Gastrocnemius medialis (tissue), 4 donors: Measurements from ENCODE around the gene BCL7C. TPM values are rescaled to one million over a fixed set of nuclear protein-coding genes. Genes with fewer than 3 reads are reported as not detected.
A peak's percentile ranks its signal among the peaks of the same experiment; 100 is the strongest.

ENCODE experiments used
- ATAC-seq, 2 donors: fragments of 150-250 bp; one replicate each; pipeline ENCODE4 v1.9.1; 2016
- DNase-seq, 2 donors: peaks; one replicate each; pipeline ENCODE4 v3.0.0-alpha.2; 2019
- H3K27ac ChIP-seq, 4 donors: fragments of 200-600 bp; sonication (generic); 1 replicate in 1 of 4; 2 replicates in 3 of 4; pipeline ENCODE4 v1.5.1; 2016 to 2018; ENCODE audit warnings: mild to moderate bottlenecking in 2 of 4, moderate library complexity in 1 of 4
- H3K27me3 ChIP-seq, 3 donors: fragments of 200-600 bp; sonication (generic) in 2 of 3; 1 replicate in 1 of 3; 2 replicates in 2 of 3; pipeline versions ENCODE4 v1.5.1 to v1.6.0; 2016 to 2019; ENCODE audit warnings: mild to moderate bottlenecking in 1 of 3, moderate library complexity in 1 of 3
- H3K36me3 ChIP-seq, 2 donors: fragments of 200-600 bp; sonication (generic) in 1 of 2; one replicate each; pipeline ENCODE4 v1.5.1; 2017 to 2018
- H3K4me1 ChIP-seq, 2 donors: fragments of 200-600 bp; sonication (generic) in 1 of 2; one replicate each; pipeline ENCODE4 v1.5.1; 2016 to 2017; ENCODE audit warnings: mild to moderate bottlenecking in 2 of 2
- H3K4me3 ChIP-seq, 4 donors: fragments of 200-600 bp; sonication (generic) in 3 of 4; 1 replicate in 1 of 4; 2 replicates in 3 of 4; pipeline ENCODE4 v1.5.1; 2016 to 2019; ENCODE audit warnings: mild to moderate bottlenecking in 2 of 4
- H3K9me3 ChIP-seq, 3 donors: fragments of 200-600 bp; sonication (generic) in 2 of 3; 1 replicate in 1 of 3; 2 replicates in 2 of 3; pipeline ENCODE4 v1.5.1; 2016 to 2019
- POLR2A ChIP-seq, 2 donors: fragments of 450-650 bp; IDR thresholded peaks; one replicate each; pipeline ENCODE4 v1.6.1; 2017; ENCODE audit warnings: antibody characterized with exemption in 2 of 2, mild to moderate bottlenecking in 2 of 2, moderate library complexity in 2 of 2
- in situ Hi-C, 4 donors: fragments of 200-750 bp; cut with MboI; loops; one replicate each; pipeline versions ENCODE4 v1.15.0 to v1.8.0; 2017; ENCODE audit warnings: low sequenced_read_pairs in 4 of 4
- intact Hi-C: fragments of 100-400 bp; cut with DNase I; formaldehyde crosslinking; loops from one replicate; pipeline ENCODE4 v1.15.1; 2023; ENCODE audit warnings: low total_unique reads
- total RNA-seq, 4 donors: library from RNA; depleted of rRNA; stranded (reverse); fragments of >200 nt; gene quantifications; one replicate each; pipeline versions ENCODE4 v1.1.0 to v1.2.3, GENCODE V29; 2016
- TF ChIP-seq, protein P1 (sequence below), 5 experiments: fragments of 450-650 bp in 3 of 5; fragments of 200-600 bp in 2 of 5; sonication (generic) in 2 of 5; IDR thresholded peaks in 4 of 5; conservative IDR thresholded peaks in 1 of 5; 1 replicate in 4 of 5; 2 replicates in 1 of 5; pipeline ENCODE4 v1.5.1; 2016 to 2019; ENCODE audit warnings: antibody characterized with exemption in 5 of 5, mild to moderate bottlenecking in 3 of 5, moderate library complexity in 3 of 5

The BCL7C gene
- total RNA-seq, 4 donors from 2014 or later, result 16.4 to 24.5 (median 22.3) TPM

DNA sequence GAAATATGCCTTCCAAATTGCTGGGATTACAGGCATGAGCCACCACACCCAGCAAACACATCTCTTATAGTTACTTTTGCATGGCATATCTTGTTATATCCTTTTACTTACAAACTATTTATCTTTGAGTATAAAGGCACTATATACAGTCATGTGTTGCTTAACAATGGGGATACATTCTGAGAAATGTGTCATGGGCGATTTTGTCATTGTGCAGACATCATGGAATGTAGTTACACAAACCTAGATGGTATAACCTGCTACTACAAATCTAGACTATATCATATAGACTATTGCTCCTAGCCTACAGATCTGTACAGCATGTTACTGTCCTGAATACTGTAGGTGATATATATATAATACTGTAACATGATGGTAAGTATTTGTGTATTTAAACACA lies 43.6 kb downstream of the BCL7C start:
- no peak for TF ChIP-seq POLR2A (IDR thresholded peaks at IDR 0.05)
- TF ChIP-seq, protein P1, sequence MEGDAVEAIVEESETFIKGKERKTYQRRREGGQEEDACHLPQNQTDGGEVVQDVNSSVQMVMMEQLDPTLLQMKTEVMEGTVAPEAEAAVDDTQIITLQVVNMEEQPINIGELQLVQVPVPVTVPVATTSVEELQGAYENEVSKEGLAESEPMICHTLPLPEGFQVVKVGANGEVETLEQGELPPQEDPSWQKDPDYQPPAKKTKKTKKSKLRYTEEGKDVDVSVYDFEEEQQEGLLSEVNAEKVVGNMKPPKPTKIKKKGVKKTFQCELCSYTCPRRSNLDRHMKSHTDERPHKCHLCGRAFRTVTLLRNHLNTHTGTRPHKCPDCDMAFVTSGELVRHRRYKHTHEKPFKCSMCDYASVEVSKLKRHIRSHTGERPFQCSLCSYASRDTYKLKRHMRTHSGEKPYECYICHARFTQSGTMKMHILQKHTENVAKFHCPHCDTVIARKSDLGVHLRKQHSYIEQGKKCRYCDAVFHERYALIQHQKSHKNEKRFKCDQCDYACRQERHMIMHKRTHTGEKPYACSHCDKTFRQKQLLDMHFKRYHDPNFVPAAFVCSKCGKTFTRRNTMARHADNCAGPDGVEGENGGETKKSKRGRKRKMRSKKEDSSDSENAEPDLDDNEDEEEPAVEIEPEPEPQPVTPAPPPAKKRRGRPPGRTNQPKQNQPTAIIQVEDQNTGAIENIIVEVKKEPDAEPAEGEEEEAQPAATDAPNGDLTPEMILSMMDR (IDR thresholded peaks at IDR 0.05 in 4 of 5, conservative IDR thresholded peaks at IDR 0.05 in 1 of 5), result no peak

DNA sequence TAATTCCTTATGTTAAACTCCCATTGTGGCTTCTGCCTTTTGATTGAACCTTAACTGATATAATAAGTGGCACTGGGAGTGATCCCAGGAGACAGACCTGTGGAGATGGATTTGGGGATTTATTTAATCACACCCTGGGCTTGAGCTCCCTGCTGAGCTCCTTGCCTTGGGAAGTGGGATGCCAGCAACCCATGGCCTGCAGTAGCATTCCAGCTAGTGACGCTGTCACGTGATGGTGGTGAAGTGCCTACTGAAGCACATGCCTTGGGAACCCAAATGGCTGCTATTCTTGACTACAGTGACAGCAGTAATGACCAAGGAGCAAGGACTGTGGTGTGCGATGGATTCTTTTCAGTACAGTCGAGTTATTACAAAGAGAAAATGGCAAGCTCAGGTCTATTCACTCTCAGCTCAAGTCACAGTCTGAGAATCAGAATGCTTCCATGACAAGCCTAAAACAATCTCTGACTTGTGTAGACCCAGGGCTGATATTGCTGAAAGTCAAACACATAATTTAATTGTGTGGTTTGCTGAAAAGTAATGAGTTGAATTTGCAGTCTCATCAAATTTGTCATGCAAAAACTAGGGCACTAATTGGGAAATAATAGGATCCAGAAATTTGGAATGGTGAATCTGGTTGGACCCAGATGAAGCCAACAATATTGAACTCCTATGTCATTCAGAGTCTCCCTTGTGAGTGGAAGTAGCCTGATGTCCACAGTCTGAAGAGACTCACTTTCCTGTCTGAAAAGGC lies 47.1 kb downstream of the BCL7C start:
- H3K27me3 ChIP-seq, result no peaks in the 10 kb centered on the region
- in situ Hi-C loops, result loop anchor here in 3 of 4 donors (5.0 to 25.0 kb wide), 3 partner anchors 60 to 1015 kb away; partner anchors contain the start of gene ZNF267 (in 2 of the 3)
- H3K4me3 ChIP-seq, result no peak overlapping the region
- intact Hi-C loops, result loop anchor here (10.0 kb wide), 1 partner anchor 1018 kb away; no protein-coding TSS in a partner anchor
- TF ChIP-seq POLR2A (IDR thresholded peaks at IDR 0.05), result no peak
- TF ChIP-seq, protein P1 (IDR thresholded peaks at IDR 0.05 in 4 of 5, conservative IDR thresholded peaks at IDR 0.05 in 1 of 5), result no peak
- no peaks in the 10 kb centered on the region for H3K9me3 ChIP-seq
- ATAC-seq (no peak), DNase-seq (no peak)
- H3K36me3 ChIP-seq, result no peaks in the 10 kb centered on the region
- peaks cover 6 to 13% of the 10 kb centered on the region in 2 donors for H3K4me1 ChIP-seq
- H3K27ac ChIP-seq, result no peak overlapping the region

More for the DNA sequence above, 43.6 kb downstream of the BCL7C start:
- H3K9me3 ChIP-seq, result no peaks in the 10 kb centered on the region
- in situ Hi-C loops (no loop called here), intact Hi-C loops (no loop called here)
- no peak overlapping the region for H3K27ac ChIP-seq
- no peak overlapping the region for H3K4me3 ChIP-seq
- H3K4me1 ChIP-seq, result peaks cover 6 to 9% of the 10 kb centered on the region in 2 donors
- no peak for ATAC-seq
- no peaks in the 10 kb centered on the region for H3K36me3 ChIP-seq
- DNase-seq, result no peak
- H3K27me3 ChIP-seq, result no peaks in the 10 kb centered on the region

DNA sequence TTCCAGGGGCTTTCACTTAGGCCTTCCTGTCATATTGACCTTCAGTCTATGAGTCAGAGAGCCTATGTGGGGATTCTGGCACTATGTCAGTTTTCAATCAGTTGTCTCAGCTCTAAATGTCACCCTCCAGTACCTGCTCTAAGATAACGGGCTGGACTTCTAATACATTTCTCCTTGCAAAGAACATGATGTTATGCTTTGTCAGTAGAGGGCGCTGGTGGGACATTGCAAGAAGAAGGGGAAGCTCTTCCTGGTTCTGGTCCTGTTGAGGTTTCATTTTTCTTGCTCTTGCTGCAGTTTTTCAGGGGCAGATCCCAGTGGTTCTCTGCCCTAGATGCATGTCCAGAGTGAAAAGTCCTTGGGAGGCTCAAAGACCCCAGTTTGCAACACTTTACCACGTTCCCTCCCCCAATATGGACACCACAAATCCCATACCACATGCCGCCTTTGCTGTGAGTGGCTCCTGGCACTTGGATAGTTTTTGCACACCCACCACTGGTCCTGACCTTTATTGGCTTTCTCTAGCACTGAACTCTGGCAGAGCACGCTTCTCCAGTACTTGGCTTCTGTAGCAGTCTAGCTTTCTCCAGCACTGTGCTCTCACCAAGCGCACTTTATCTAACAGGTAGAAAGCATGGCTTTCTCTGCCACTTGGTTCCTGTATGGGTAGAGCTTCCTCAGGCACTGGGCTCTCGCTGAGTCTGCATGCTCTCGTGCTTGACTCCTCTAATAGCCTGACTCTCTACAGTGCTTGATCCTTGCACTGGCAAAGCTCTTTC lies 49.0 kb downstream of the BCL7C start:
- Histone ChIP-seq H3K4me1 (peaks cover 6 to 13% of the 10 kb centered on the region in 2 donors), H3K36me3 (no peaks in the 10 kb centered on the region), H3K4me3 (peak overlapping the region; percentile 19 to 44 (median 30)), H3K27me3 (no peaks in the 10 kb centered on the region), H3K27ac (peak overlapping the region; percentile 21 to 70 (median 40)), H3K9me3 (no peaks in the 10 kb centered on the region)
- ATAC-seq (peak; percentile 91 to 93), DNase-seq (peak; percentile 64 to 67)
- intact Hi-C loops, result loop anchor here (1.0 to 10.0 kb wide), 4 partner anchors 50 to 1020 kb away; partner anchors contain the start of gene BCL7C
- TF ChIP-seq POLR2A (IDR thresholded peaks at IDR 0.05), result no peak
- TF ChIP-seq, protein P1 (IDR thresholded peaks at IDR 0.05 in 4 of 5, conservative IDR thresholded peaks at IDR 0.05 in 1 of 5), result peak; percentile 78 to 93 (median 90)
- in situ Hi-C loops, result loop anchor here (5.0 to 25.0 kb wide), 4 partner anchors 62 to 1017 kb away; partner anchors contain the start of genes ZNF267 (in 2 of the 4) and FBXL19 (in 1 of the 4)

DNA sequence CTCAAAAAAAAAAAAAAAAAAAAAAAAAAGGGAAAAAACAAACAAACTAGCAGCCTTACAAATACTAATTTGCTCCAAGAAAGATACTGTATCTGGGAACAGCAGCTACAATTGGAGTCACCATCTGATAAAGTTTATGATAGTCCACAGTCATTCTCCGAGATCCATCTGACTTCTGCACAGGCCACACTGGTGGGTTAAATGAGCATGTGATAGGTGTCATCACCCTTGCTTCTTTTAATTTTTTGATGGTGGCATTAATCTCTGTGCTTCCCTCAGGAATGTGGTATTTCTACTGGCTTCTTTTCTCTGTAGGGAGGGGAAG lies 49.6 kb downstream of the BCL7C start:
- DNase-seq (no peak), ATAC-seq (peak in 1 of 2 donors; percentile 3)
- no peaks in the 10 kb centered on the region for H3K9me3 ChIP-seq
- TF ChIP-seq, protein P1 (IDR thresholded peaks at IDR 0.05 in 4 of 5, conservative IDR thresholded peaks at IDR 0.05 in 1 of 5), result no peak
- no peak for TF ChIP-seq POLR2A (IDR thresholded peaks at IDR 0.05)
- no peak overlapping the region for H3K4me3 ChIP-seq
- peak overlapping the region in 1 of 4 donors; percentile 57 for H3K27ac ChIP-seq
- peaks cover 6 to 13% of the 10 kb centered on the region in 2 donors for H3K4me1 ChIP-seq
- no peaks in the 10 kb centered on the region for H3K36me3 ChIP-seq
- in situ Hi-C loops, result loop anchor here in 3 of 4 donors (5.0 to 25.0 kb wide), 2 partner anchors 78 to 1018 kb away; partner anchors contain the start of genes ZNF267 (in 2 of the 3) and FBXL19 (in 1 of the 3)
- H3K27me3 ChIP-seq, result no peaks in the 10 kb centered on the region
- intact Hi-C loops, result loop anchor here (1.0 to 10.0 kb wide), 4 partner anchors 50 to 1020 kb away; partner anchors contain the start of gene BCL7C
